B cell (primary cell): ENCODE data around the gene STXBP1. TPM values are rescaled to one million over a fixed set of nuclear protein-coding genes. Genes with fewer than 3 reads are reported as not detected.

Source experiments
- ATAC-seq: fragments of 200-7000 bp; cut with Tn5 transposase; one replicate; pipeline ENCODE4 v1.10.0; 2021; ENCODE audit warnings: low read depth, mild to moderate bottlenecking, moderate number of reproducible peaks, moderate library complexity
- CTCF ChIA-PET: fragments of 350-600 bp; sonication (Branson Sonifier 250); formaldehyde crosslinking; loops from one replicate; lab custom pipeline; 2021; ENCODE audit warnings: antibody characterized with exemption, inconsistent platforms; lab: Charles Lee
- POLR2A ChIA-PET: fragments of 350-600 bp; sonication (Branson Sonifier 250); formaldehyde crosslinking; loops from one replicate; lab custom pipeline; 2021; ENCODE audit warnings: antibody characterized with exemption; lab: Charles Lee
- DNase-seq: peaks from one replicate; pipeline ENCODE4 v3.0.0; 2013
- H2AFZ ChIP-seq: 2 replicates; pipeline ENCODE4 v1.6.1; 2012; ENCODE audit warnings: mild to moderate bottlenecking, low read depth, low read length; ENCODE audit not compliant: insufficient read depth, poor library complexity, severe bottlenecking
- H3K27ac ChIP-seq, 2 donors: 1 replicate in 1 of 2; 2 replicates in 1 of 2; pipeline ENCODE4 v1.5.1; 2012 to 2013; ENCODE audit warnings: low read length in 2 of 2, mild to moderate bottlenecking in 2 of 2, moderate library complexity in 1 of 2
- H3K27me3 ChIP-seq, 4 experiments: fragments of 200-600 bp in 1 of 4; sonication (generic) in 1 of 4; replicated peaks in 1 of 4; 1 replicate in 2 of 4; 2 replicates in 2 of 4; pipeline versions ENCODE4 v1.6.1 to v1.7.0; 2013 to 2016; ENCODE audit warnings: low read length in 3 of 4, mild to moderate bottlenecking in 2 of 4, mixed read lengths in 1 of 4, moderate library complexity in 1 of 4; ENCODE audit not compliant: insufficient read depth in 4 of 4, control insufficient read depth in 3 of 4; ENCODE audit errors: control extremely low read depth in 1 of 4
- H3K36me3 ChIP-seq, 2 experiments: replicated peaks in 1 of 2; 1 replicate in 1 of 2; 2 replicates in 1 of 2; pipeline versions ENCODE4 v1.6.1 to v1.7.1; 2013; ENCODE audit warnings: low read length in 1 of 2; ENCODE audit not compliant: insufficient read depth in 2 of 2, control insufficient read depth in 1 of 2; ENCODE audit errors: control extremely low read depth in 1 of 2, extremely low read depth in 1 of 2
- H3K4me1 ChIP-seq, 2 donors: fragments of 200-600 bp in 1 of 2; sonication (generic) in 1 of 2; 1 replicate in 1 of 2; 2 replicates in 1 of 2; pipeline versions ENCODE4 v1.5.1 to v1.6.1; 2013 to 2017; ENCODE audit warnings: low read length in 2 of 2; ENCODE audit not compliant: control insufficient read depth in 2 of 2, insufficient read depth in 2 of 2
- H3K4me2 ChIP-seq: replicated peaks from 2 replicates; pipeline ENCODE3; 2012; ENCODE audit warnings: mild to moderate bottlenecking, low read depth, low read length; ENCODE audit not compliant: poor library complexity, severe bottlenecking
- H3K4me3 ChIP-seq, 5 experiments: fragments of 200-600 bp in 1 of 5; sonication (generic) in 1 of 5; 1 replicate in 3 of 5; 2 replicates in 2 of 5; pipeline versions ENCODE4 v1.5.1 to v1.7.0; 2011 to 2016; ENCODE audit warnings: low read length in 4 of 5, mild to moderate bottlenecking in 4 of 5, low read depth in 2 of 5, control low read depth in 1 of 5, moderate library complexity in 1 of 5; ENCODE audit not compliant: insufficient read depth in 1 of 5; ENCODE audit errors: control extremely low read depth in 1 of 5, extremely low read depth in 1 of 5
- H3K79me2 ChIP-seq: fragments of 200-600 bp; sonication (generic); one replicate; pipeline ENCODE4 v1.6.0; 2016; ENCODE audit warnings: low read length; ENCODE audit not compliant: control insufficient read depth, insufficient read depth
- H3K9ac ChIP-seq: fragments of 200-600 bp; sonication (generic); 2 replicates; pipeline ENCODE4 v1.6.1; 2017; ENCODE audit warnings: mild to moderate bottlenecking, low read length, moderate library complexity
- H3K9me3 ChIP-seq, 3 donors: one replicate each; pipeline versions ENCODE4 v1.6.1 to v1.7.1; 2013; ENCODE audit warnings: low read length in 2 of 3; ENCODE audit not compliant: control insufficient read depth in 2 of 3, insufficient read depth in 1 of 3; ENCODE audit errors: control extremely low read depth in 1 of 3
- H4K20me1 ChIP-seq: 2 replicates; pipeline ENCODE4 v1.6.0; 2012; ENCODE audit warnings: mild to moderate bottlenecking, low read length; ENCODE audit not compliant: insufficient read depth, control insufficient read depth, poor library complexity, severe bottlenecking
- H3K27ac Mint-ChIP-seq: one replicate; pipeline ENCODE4 v1.8.0; 2021; ENCODE audit warnings: mixed read lengths
- H3K27me3 Mint-ChIP-seq: one replicate; pipeline ENCODE4 v1.8.0; 2021; ENCODE audit warnings: mixed read lengths
- H3K4me1 Mint-ChIP-seq: one replicate; pipeline ENCODE4 v1.8.0; 2021; ENCODE audit warnings: mixed read lengths
- H3K4me3 Mint-ChIP-seq: one replicate; pipeline ENCODE4 v1.8.0; 2021; ENCODE audit warnings: mixed read lengths
- H3K9me3 Mint-ChIP-seq: one replicate; pipeline ENCODE4 v1.8.0; 2022; ENCODE audit warnings: mixed read lengths; ENCODE audit not compliant: insufficient read depth
- EZH2 ChIP-seq: IDR thresholded peaks from 2 replicates; pipeline ENCODE4 v1.6.1; 2012; ENCODE audit warnings: borderline replicate concordance, low read depth, mild to moderate bottlenecking, moderate library complexity, low read length; ENCODE audit not compliant: insufficient read depth, poor library complexity, severe bottlenecking
- WGBS: methylation state at CpG from one replicate; pipeline ENCODE4 v1.1.5; 2013; ENCODE audit warnings: missing lambda C conversion rate; ENCODE audit not compliant: insufficient coverage; 5-methylcytosine and 5-hydroxymethylcytosine counted together
- intact Hi-C: fragments of 100-400 bp; cut with micrococcal nuclease; formaldehyde crosslinking; loops from one replicate; pipeline ENCODE4 v1.10.0; 2022
- polyA plus RNA-seq: library from polyadenylated mRNA; depleted of rRNA; stranded (reverse); fragments of >200 nt; gene quantifications from 2 replicates; pipeline ENCODE4 v1.2.3, GENCODE V29; 2012
- total RNA-seq, 2 donors: library from RNA; stranded (reverse); fragments of 120-200 nt in 1 of 2; gene quantifications; 1 replicate in 1 of 2; 2 replicates in 1 of 2; pipeline versions ENCODE4 v1.2.3 to v1.2.4, GENCODE V29; 2013 to 2022
- TF ChIP-seq, protein P1 (sequence below): fragments of 200-600 bp; IDR thresholded peaks from one replicate; pipeline ENCODE4 v1.8.0; 2022; ENCODE audit warnings: antibody characterized with exemption, mild to moderate bottlenecking

STXBP1 gene
- total and polyA plus RNA-seq, 2 donors (not counting 1 experiment from before 2014, with no cell fraction given): 0.62 TPM; not detected in 1

DNA sequence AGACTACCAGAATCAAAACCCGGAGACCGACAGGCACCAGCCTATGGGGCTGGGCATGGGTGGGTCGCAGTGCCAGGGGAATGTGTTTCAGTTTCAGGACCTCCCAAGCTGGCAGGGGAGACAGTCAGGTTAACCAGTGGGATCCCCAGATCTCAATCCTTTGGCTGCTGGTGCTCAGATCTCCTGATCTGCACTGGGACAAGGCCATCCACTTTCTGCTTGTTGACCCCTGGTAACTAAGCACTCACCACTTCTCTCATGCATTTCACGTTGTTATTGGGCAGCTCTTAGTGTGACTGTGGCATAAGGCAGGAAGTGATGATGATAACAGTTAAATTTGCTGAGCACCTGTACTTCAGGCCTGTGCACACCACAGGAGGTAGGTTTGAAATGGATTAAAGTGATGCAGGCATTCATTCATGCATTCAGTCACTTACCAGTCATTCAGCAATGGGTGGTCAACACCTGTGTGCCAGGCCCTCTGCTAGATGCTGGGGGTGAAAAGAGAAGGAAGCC lies 42.1 kb upstream of the STXBP1 start:
- H3K27me3 ChIP-seq: peaks cover 0 to 7% (median 0%) of the 10 kb centered on the region in 4 experiments
- Mint-ChIP-seq H3K9me3 (no peaks in the 10 kb centered on the region), H3K4me3 (peak overlapping the region; percentile 93), H3K27me3 (no peaks in the 10 kb centered on the region), H3K27ac (peak overlapping the region; percentile 81), H3K4me1 (peaks cover 14% of the 10 kb centered on the region)
- ChIA-PET CTCF (interaction anchor here (1.0 kb wide), 1 partner anchor 352 kb away, joined by 4 read pairs; no protein-coding TSS in a partner anchor), POLR2A (interaction anchor here (0.6 to 1.0 kb wide), 5 partner anchors 13 to 652 kb away, joined by 3 to 5 read pairs (median 3); partner anchors contain the start of genes LRSAM1 and RPL12)
- TF ChIP-seq, protein P1, sequence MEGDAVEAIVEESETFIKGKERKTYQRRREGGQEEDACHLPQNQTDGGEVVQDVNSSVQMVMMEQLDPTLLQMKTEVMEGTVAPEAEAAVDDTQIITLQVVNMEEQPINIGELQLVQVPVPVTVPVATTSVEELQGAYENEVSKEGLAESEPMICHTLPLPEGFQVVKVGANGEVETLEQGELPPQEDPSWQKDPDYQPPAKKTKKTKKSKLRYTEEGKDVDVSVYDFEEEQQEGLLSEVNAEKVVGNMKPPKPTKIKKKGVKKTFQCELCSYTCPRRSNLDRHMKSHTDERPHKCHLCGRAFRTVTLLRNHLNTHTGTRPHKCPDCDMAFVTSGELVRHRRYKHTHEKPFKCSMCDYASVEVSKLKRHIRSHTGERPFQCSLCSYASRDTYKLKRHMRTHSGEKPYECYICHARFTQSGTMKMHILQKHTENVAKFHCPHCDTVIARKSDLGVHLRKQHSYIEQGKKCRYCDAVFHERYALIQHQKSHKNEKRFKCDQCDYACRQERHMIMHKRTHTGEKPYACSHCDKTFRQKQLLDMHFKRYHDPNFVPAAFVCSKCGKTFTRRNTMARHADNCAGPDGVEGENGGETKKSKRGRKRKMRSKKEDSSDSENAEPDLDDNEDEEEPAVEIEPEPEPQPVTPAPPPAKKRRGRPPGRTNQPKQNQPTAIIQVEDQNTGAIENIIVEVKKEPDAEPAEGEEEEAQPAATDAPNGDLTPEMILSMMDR: no peak
- no peak for TF ChIP-seq EZH2
- H3K4me3 ChIP-seq: peak overlapping the region in 4 of 5 experiments; percentile 53 to 72 (median 65)
- no peaks in the 10 kb centered on the region for H3K79me2 ChIP-seq
- peak; percentile 63 for DNase-seq
- H3K9ac ChIP-seq: peak overlapping the region; percentile 76
- 0% methylated on average over 3 of the region's 4 CpGs for WGBS
- H3K4me1 ChIP-seq: peaks cover 18 to 24% of the 10 kb centered on the region in 2 donors
- intact Hi-C loops: loop anchor here (1.0 to 5.0 kb wide), 6 partner anchors 42 to 347 kb away; partner anchors contain the start of genes PTRH1, SH2D3C, ST6GALNAC4 and STXBP1
- no peak overlapping the region for H3K27ac ChIP-seq
- peak; percentile 28 for ATAC-seq
- peaks cover 0 to 3% (median 0%) of the 10 kb centered on the region in 3 donors for H3K9me3 ChIP-seq
- peak overlapping the region; percentile 76 for H2AFZ ChIP-seq
- H3K4me2 ChIP-seq: peak overlapping the region; percentile 98
- H4K20me1 ChIP-seq: no peaks in the 10 kb centered on the region
- H3K36me3 ChIP-seq: no peaks in the 10 kb centered on the region

DNA sequence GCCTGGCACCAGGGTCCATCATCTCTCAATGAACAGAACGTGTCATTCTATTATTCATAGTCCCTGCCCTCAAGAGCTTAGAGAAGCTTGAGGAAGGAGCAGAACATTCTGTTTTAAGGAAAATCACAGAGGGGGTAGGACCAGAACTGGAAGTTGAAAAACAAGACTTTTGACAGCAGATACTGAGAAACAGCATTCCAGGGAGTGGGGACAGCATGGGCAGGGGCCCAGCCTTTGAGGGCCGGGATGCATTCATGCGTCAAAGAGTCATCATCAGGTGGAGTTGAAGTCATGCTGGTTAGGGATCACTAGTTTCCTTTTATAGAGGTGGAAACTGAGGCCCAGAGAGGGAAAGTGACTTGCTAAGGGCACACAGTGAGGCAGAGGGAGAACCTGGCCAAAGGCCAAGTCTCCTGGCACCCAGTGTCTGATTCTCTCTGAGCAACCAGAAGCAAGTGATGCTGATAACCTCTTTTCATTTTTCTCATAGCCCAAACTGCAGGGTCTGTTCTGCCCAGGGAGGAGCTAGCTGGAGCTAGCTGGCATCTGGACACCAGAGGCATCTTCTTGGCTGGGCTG lies 41.5 kb upstream of the STXBP1 start:
- DNase-seq: no peak
- Histone ChIP-seq H3K36me3 (no peaks in the 10 kb centered on the region), H3K4me2 (no peak overlapping the region), H3K27ac (no peak overlapping the region), H3K9me3 (peaks cover 0 to 3% (median 0%) of the 10 kb centered on the region in 3 donors), H3K27me3 (peaks cover 0 to 7% (median 0%) of the 10 kb centered on the region in 4 experiments), H4K20me1 (no peaks in the 10 kb centered on the region), H3K79me2 (no peaks in the 10 kb centered on the region), H3K4me1 (peaks cover 18 to 24% of the 10 kb centered on the region in 2 donors), H3K4me3 (no peak overlapping the region), H2AFZ (no peak overlapping the region), H3K9ac (no peak overlapping the region)
- no peaks in the 10 kb centered on the region for H3K9me3 Mint-ChIP-seq
- TF ChIP-seq, protein P1: no peak
- no peak for TF ChIP-seq EZH2
- intact Hi-C loops: no loop called here
- CTCF ChIA-PET: interaction anchor here (1.0 kb wide), 1 partner anchor 351 kb away, joined by 4 read pairs; no protein-coding TSS in a partner anchor
- WGBS: 100% methylated on average over 2 of the region's 3 CpGs
- H3K4me1 Mint-ChIP-seq: peaks cover 14% of the 10 kb centered on the region
- no peak for ATAC-seq
- H3K27ac Mint-ChIP-seq: no peak overlapping the region
- peak overlapping the region; percentile 93 for H3K4me3 Mint-ChIP-seq
- no peaks in the 10 kb centered on the region for H3K27me3 Mint-ChIP-seq
- POLR2A ChIA-PET: no interaction called here
